HEK293 (cell line): Measurements from ENCODE around the gene AGT.

Source experiments
- CTCF ChIA-PET: fragments of 350-600 bp; formaldehyde crosslinking; extraction: SDS; loops from one replicate; lab custom pipeline; 2021; ENCODE audit warnings: antibody characterized with exemption; lab: Yijun Ruan, JAX
- POLR2A ChIA-PET: fragments of 300-600 bp; formaldehyde crosslinking; extraction: SDS; loops from one replicate; lab custom pipeline; 2020; ENCODE audit warnings: antibody characterized with exemption, inconsistent platforms; lab: Yijun Ruan, JAX
- H3K27ac ChIP-seq: fragments of 200-500 bp; sonication (Bioruptor generic); 2 replicates; pipeline ENCODE4 v1.5.1; 2014; ENCODE audit warnings: low read depth, low read length, control low read depth, inconsistent platforms; ENCODE audit errors: extremely low read depth
- H3K36me3 ChIP-seq, 2 experiments: fragments of 200-500 bp in 1 of 2; sonication (Bioruptor generic) in 1 of 2; 1 replicate in 1 of 2; 2 replicates in 1 of 2; pipeline ENCODE4 v1.5.1; 2014 to 2017; ENCODE audit warnings: inconsistent platforms in 2 of 2, low read length in 2 of 2; ENCODE audit not compliant: control insufficient read depth in 2 of 2, insufficient read depth in 1 of 2
- H3K4me1 ChIP-seq: fragments of 200-500 bp; sonication (Bioruptor generic); 2 replicates; pipeline ENCODE4 v1.5.1; 2014; ENCODE audit warnings: mild to moderate bottlenecking, low read length, inconsistent platforms; ENCODE audit not compliant: control insufficient read depth, insufficient read depth
- H3K4me3 ChIP-seq: 2 replicates; pipeline ENCODE4 v1.5.1; 2011; ENCODE audit warnings: low read depth, mild to moderate bottlenecking, control low read depth, low read length, moderate library complexity
- H3K9me3 ChIP-seq: fragments of 200-500 bp; sonication (Bioruptor generic); 2 replicates; pipeline ENCODE4 v1.5.1; 2014; ENCODE audit warnings: low read depth, low read length, inconsistent platforms; ENCODE audit not compliant: control insufficient read depth, insufficient read depth
- BCL11A ChIP-seq: fragments of 450-650 bp; formaldehyde crosslinking; IDR thresholded peaks from 2 replicates; pipeline ENCODE4 v1.5.1; 2016; ENCODE audit warnings: low read depth, missing biosample characterization, missing genetic modification characterization
- EGR2 ChIP-seq: fragments of 450-650 bp; formaldehyde crosslinking; IDR thresholded peaks from 2 replicates; pipeline ENCODE4 v1.5.1; 2016; ENCODE audit warnings: low read depth, missing biosample characterization, missing genetic modification characterization
- FEZF1 ChIP-seq: fragments of 450-650 bp; formaldehyde crosslinking; IDR thresholded peaks from 2 replicates; pipeline ENCODE4 v1.5.1; 2016; ENCODE audit warnings: missing biosample characterization, missing genetic modification characterization
- GLIS1 ChIP-seq: fragments of 450-650 bp; formaldehyde crosslinking; IDR thresholded peaks from 2 replicates; pipeline ENCODE4 v1.5.1; 2016; ENCODE audit warnings: missing biosample characterization, missing genetic modification characterization
- HOXC10 ChIP-seq: sonication (generic); formaldehyde crosslinking; IDR thresholded peaks from 2 replicates; pipeline ENCODE4 v1.8.1; 2023; ENCODE audit warnings: mild to moderate bottlenecking, missing genetic modification reagents
- PBX3 ChIP-seq: sonication (generic); formaldehyde crosslinking; IDR thresholded peaks from 2 replicates; pipeline ENCODE4 v1.8.1; 2022; ENCODE audit warnings: mild to moderate bottlenecking, moderate library complexity, missing genetic modification reagents
- PRDM10 ChIP-seq: fragments of 450-650 bp; formaldehyde crosslinking; IDR thresholded peaks from 2 replicates; pipeline ENCODE4 v1.5.1; 2016; ENCODE audit warnings: missing biosample characterization, missing genetic modification characterization
- RBAK ChIP-seq: fragments of 450-650 bp; formaldehyde crosslinking; IDR thresholded peaks from 2 replicates; pipeline ENCODE4 v1.5.1; 2016; ENCODE audit warnings: missing biosample characterization, missing genetic modification characterization
- SALL2 ChIP-seq: fragments of 450-650 bp; formaldehyde crosslinking; IDR thresholded peaks from 2 replicates; pipeline ENCODE4 v1.5.0; 2017; ENCODE audit warnings: missing biosample characterization, mild to moderate bottlenecking, missing genetic modification characterization, borderline replicate concordance
- TCF7L2 ChIP-seq: IDR thresholded peaks from 2 replicates; pipeline ENCODE4 v1.6.1; 2011; ENCODE audit warnings: low read depth, mild to moderate bottlenecking, inconsistent platforms, low read length, moderate library complexity, borderline replicate concordance
- YY2 ChIP-seq: fragments of 450-650 bp; formaldehyde crosslinking; IDR thresholded peaks from 2 replicates; pipeline ENCODE4 v1.5.1; 2016; ENCODE audit warnings: missing biosample characterization, missing genetic modification characterization
- ZBTB7A ChIP-seq: fragments of 450-650 bp; formaldehyde crosslinking; IDR thresholded peaks from 2 replicates; pipeline ENCODE4 v1.5.1; 2016; ENCODE audit warnings: low read depth, missing biosample characterization, missing genetic modification characterization
- ZNF16 ChIP-seq: fragments of 450-650 bp; formaldehyde crosslinking; IDR thresholded peaks from 2 replicates; pipeline ENCODE4 v1.5.1; 2016; ENCODE audit warnings: low read depth, missing biosample characterization, missing genetic modification characterization
- ZNF184 ChIP-seq: fragments of 450-650 bp; IDR thresholded peaks from 2 replicates; pipeline ENCODE4 v1.5.1; 2018; ENCODE audit warnings: missing biosample characterization, mild to moderate bottlenecking, missing genetic modification characterization
- ZNF335 ChIP-seq: fragments of 450-650 bp; formaldehyde crosslinking; conservative IDR thresholded peaks from 2 replicates; pipeline ENCODE4 v1.5.1; 2016; ENCODE audit warnings: missing biosample characterization, missing genetic modification characterization
- ZNF341 ChIP-seq: fragments of 450-650 bp; formaldehyde crosslinking; IDR thresholded peaks from 2 replicates; pipeline ENCODE4; 2016; ENCODE audit warnings: low read depth, missing biosample characterization, missing genetic modification characterization
- ZNF354C ChIP-seq: fragments of 450-650 bp; formaldehyde crosslinking; IDR thresholded peaks from 2 replicates; pipeline ENCODE4 v1.5.1; 2016; ENCODE audit warnings: missing biosample characterization, missing genetic modification characterization, low read depth, borderline replicate concordance
- ZNF521 ChIP-seq: fragments of 450-650 bp; formaldehyde crosslinking; IDR thresholded peaks from 2 replicates; pipeline ENCODE4 v1.5.1; 2017; ENCODE audit warnings: missing biosample characterization, mild to moderate bottlenecking, missing genetic modification characterization
- ZNF596 ChIP-seq: fragments of 450-650 bp; IDR thresholded peaks from 2 replicates; pipeline ENCODE4 v1.5.0; 2018; ENCODE audit warnings: missing biosample characterization, mild to moderate bottlenecking, missing genetic modification characterization, moderate library complexity
- ZNF610 ChIP-seq: fragments of 450-650 bp; formaldehyde crosslinking; IDR thresholded peaks from 2 replicates; pipeline ENCODE4 v1.5.1; 2016; ENCODE audit warnings: missing biosample characterization, missing genetic modification characterization, borderline replicate concordance
- ZNF660 ChIP-seq: fragments of 450-650 bp; IDR thresholded peaks from 2 replicates; pipeline ENCODE4 v1.5.1; 2018; ENCODE audit warnings: missing biosample characterization, mild to moderate bottlenecking, missing genetic modification characterization

AGT gene

GRCh38 chr1:230691615-230692014, 22.3 kb downstream of the AGT start:
- Histone ChIP-seq H3K36me3 (peaks cover 42 to 72% of the 10 kb centered on the region in 2 experiments), H3K27ac (no peak overlapping the region), H3K4me3 (no peak overlapping the region), H3K4me1 (no peaks in the 10 kb centered on the region), H3K9me3 (no peaks in the 10 kb centered on the region)
- POLR2A ChIA-PET = no interaction called here
- no peak for TF ChIP-seq YY2
- TF ChIP-seq ZNF341 (tag by site-specific recombination) = no peak
- no peak for TF ChIP-seq ZNF16
- TF ChIP-seq ZNF610 = no peak
- no peak for TF ChIP-seq BCL11A (tag by site-specific recombination)
- TF ChIP-seq ZNF184 (tag by site-specific recombination) = no peak
- CTCF ChIA-PET = no interaction called here

GRCh38 chr1:230690101-230690500, 23.8 kb downstream of the AGT start:
- ChIA-PET CTCF (interaction anchor here (0.6 kb wide), 1 partner anchor 745 kb away, joined by 3 read pairs; no protein-coding TSS in a partner anchor), POLR2A (no interaction called here)
- H3K36me3 ChIP-seq = peaks cover 55 to 85% of the 10 kb centered on the region in 2 experiments
- H3K27ac ChIP-seq = no peak overlapping the region
- TF ChIP-seq FEZF1 (tag by site-specific recombination) (no peak), ZNF521 (tag by site-specific recombination) (no peak), ZNF335 (no peak), TCF7L2 (no peak), RBAK (tag by site-specific recombination) (no peak), ZNF354C (tag by site-specific recombination) (no peak), PBX3 (no peak), ZNF660 (tag by site-specific recombination) (no peak), PRDM10 (tag by site-specific recombination) (no peak), SALL2 (no peak), GLIS1 (no peak), ZNF596 (no peak), ZBTB7A (no peak), EGR2 (tag by site-specific recombination) (no peak), HOXC10 (CRISPR knock-in tag) (no peak)
- H3K9me3 ChIP-seq = no peaks in the 10 kb centered on the region
- H3K4me1 ChIP-seq = no peaks in the 10 kb centered on the region
- no peak overlapping the region for H3K4me3 ChIP-seq
